Peyer's patch (tissue), 4 donors: ENCODE data around the gene TINAG.

Experiments used
- POLR2A ChIP-seq, 2 donors: fragments of 450-650 bp; IDR thresholded peaks; one replicate each; pipeline ENCODE4 v1.5.1; 2017; ENCODE audit warnings: antibody characterized with exemption in 2 of 2, mild to moderate bottlenecking in 2 of 2, moderate library complexity in 2 of 2
- TF ChIP-seq, protein P1 (sequence below), 6 experiments: fragments of 450-650 bp in 4 of 6; fragments of 200-600 bp in 2 of 6; sonication (generic) in 1 of 6; IDR thresholded peaks; one replicate each; pipeline ENCODE4 v1.5.1; 2017 to 2019; ENCODE audit warnings: antibody characterized with exemption in 6 of 6, mild to moderate bottlenecking in 3 of 6, moderate library complexity in 1 of 6

DNA sequence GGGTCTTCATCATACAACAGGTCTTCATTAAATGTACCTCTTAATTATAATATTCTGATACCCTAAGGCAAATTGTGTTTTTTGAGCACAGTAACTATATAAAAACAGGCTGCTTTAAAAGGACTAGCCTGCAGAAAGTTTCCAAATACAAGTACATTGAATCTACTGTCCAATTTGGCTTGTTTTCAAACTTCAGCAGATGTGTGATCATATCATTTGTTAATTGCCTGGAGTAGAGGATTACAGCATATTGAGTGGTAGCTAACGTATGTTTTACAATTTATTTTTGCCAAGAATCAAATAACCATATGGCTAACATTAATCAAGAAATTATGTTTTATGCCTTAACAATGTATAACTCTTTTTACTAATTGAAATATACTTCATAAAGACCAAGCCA is 12.6 kb downstream of the TINAG start:
- no peak for TF ChIP-seq POLR2A (IDR thresholded peaks at IDR 0.05)
- TF ChIP-seq, protein P1, sequence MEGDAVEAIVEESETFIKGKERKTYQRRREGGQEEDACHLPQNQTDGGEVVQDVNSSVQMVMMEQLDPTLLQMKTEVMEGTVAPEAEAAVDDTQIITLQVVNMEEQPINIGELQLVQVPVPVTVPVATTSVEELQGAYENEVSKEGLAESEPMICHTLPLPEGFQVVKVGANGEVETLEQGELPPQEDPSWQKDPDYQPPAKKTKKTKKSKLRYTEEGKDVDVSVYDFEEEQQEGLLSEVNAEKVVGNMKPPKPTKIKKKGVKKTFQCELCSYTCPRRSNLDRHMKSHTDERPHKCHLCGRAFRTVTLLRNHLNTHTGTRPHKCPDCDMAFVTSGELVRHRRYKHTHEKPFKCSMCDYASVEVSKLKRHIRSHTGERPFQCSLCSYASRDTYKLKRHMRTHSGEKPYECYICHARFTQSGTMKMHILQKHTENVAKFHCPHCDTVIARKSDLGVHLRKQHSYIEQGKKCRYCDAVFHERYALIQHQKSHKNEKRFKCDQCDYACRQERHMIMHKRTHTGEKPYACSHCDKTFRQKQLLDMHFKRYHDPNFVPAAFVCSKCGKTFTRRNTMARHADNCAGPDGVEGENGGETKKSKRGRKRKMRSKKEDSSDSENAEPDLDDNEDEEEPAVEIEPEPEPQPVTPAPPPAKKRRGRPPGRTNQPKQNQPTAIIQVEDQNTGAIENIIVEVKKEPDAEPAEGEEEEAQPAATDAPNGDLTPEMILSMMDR (IDR thresholded peaks at IDR 0.05): no peak
